DMS53 (cell line): Measurements from ENCODE around the gene INHBE.

Source experiments
- DNase-seq: peaks from one replicate; lab custom pipeline; 2025; lab: John Stamatoyannopoulos, UW

INHBE gene

GRCh38 chr12:57461276-57461916 is 6.3 kb downstream of the INHBE start:
- peak; percentile 50 for DNase-seq

GRCh38 chr12:57461917-57462250 is 6.8 kb downstream of the INHBE start:
- peak; percentile 50 for DNase-seq

- DNase-seq, result peak; percentile 98
These were observed 7.3 kb downstream of the INHBE start for GRCh38 chr12:57462251-57462911.

- DNase-seq, result no peak
These were observed 7.8 kb downstream of the INHBE start for GRCh38 chr12:57462912-57463253.

- DNase-seq, result no peak
These were observed 9.5 kb downstream of the INHBE start for GRCh38 chr12:57464569-57464968.

GRCh38 chr12:57465030-57465746 is 10.1 kb downstream of the INHBE start:
- no peak for DNase-seq

- no peak for DNase-seq
These were observed 10.8 kb downstream of the INHBE start for GRCh38 chr12:57465747-57466505.

- DNase-seq, result no peak
These were observed 12.2 kb downstream of the INHBE start for GRCh38 chr12:57467212-57467874.

- no peak for DNase-seq
These were observed 12.8 kb downstream of the INHBE start for GRCh38 chr12:57467915-57468314.

GRCh38 chr12:57469296-57470164 is 14.4 kb downstream of the INHBE start:
- DNase-seq, result no peak

- DNase-seq, result no peak
These were observed 15.3 kb downstream of the INHBE start for GRCh38 chr12:57470286-57470969.

- DNase-seq, result no peak
These were observed 16.0 kb downstream of the INHBE start for GRCh38 chr12:57470970-57471656.

GRCh38 chr12:57471661-57472060 is 16.6 kb downstream of the INHBE start:
- no peak for DNase-seq

- DNase-seq, result no peak
These were observed 17.3 kb downstream of the INHBE start for GRCh38 chr12:57472391-57472790.

- no peak for DNase-seq
These were observed 18.3 kb downstream of the INHBE start for GRCh38 chr12:57473392-57473791.

- no peak for DNase-seq
These were observed 18.8 kb downstream of the INHBE start for GRCh38 chr12:57473886-57474285.

GRCh38 chr12:57474430-57474829 is 19.3 kb downstream of the INHBE start:
- no peak for DNase-seq

- DNase-seq, result peak; percentile 34
These were observed 19.8 kb downstream of the INHBE start for GRCh38 chr12:57474862-57475261.

GRCh38 chr12:57475271-57476161 is 20.4 kb downstream of the INHBE start:
- peak; percentile 75 for DNase-seq
